ENCODE results near the gene PFDN2.

DNA sequence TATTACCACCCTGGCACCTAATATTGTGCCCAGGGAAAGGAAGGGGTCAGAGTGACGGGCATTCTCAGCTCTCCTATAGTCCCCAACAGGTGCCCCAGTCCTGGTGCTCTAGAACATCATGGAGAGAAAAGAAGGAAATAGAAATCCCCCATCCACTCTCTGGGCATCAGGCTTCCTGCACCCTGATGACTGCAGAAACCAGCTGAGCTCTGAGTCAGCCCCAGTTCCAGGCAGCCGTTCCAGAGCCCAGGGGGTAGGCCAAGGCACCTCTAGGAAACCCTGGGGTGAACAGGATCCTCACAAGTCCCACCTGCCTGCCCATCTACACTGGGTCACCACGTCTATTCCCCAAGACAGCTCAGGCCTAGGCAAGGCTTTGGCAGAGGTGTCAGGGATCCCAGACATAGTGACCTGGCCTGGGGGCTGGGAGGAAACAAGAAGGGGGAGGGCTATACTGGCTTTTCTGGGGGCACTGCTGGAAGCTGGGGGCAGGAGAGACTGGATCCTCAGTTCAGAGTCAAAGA lies 29.2 kb downstream of the PFDN2 start:
- TF ChIP-seq SUZ12 (IDR thresholded peaks at IDR 0.05) (no peak), FOXK2 (IDR thresholded peaks at IDR 0.05) (no peak), TARDBP (IDR thresholded peaks at IDR 0.05) (no peak)
- TF ChIP-seq, protein P1, sequence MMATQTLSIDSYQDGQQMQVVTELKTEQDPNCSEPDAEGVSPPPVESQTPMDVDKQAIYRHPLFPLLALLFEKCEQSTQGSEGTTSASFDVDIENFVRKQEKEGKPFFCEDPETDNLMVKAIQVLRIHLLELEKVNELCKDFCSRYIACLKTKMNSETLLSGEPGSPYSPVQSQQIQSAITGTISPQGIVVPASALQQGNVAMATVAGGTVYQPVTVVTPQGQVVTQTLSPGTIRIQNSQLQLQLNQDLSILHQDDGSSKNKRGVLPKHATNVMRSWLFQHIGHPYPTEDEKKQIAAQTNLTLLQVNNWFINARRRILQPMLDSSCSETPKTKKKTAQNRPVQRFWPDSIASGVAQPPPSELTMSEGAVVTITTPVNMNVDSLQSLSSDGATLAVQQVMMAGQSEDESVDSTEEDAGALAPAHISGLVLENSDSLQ (IDR thresholded peaks at IDR 0.05) = no peak
